ENCODE data around the gene TMEM198.

The TMEM198 gene

DNA sequence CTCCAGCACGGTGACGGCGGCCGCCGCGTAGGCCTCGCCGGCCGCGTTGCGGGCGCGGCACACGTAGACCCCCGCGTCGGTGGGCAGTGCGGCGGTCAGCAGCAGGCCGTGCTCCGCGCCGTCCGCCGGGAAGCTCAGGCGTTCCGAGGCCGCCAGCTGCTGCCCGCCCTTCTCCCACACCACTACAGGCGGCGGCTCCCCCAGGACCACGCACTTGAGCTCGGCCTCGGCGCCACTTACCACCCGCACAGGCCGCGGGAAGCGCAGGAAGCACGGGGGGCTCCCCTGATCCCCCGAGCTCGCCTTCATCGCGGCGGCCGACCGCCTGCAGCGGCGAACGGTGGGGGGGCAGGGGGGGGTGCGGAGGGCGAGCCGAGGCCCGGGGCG is 27.1 kb downstream of the TMEM198 start:
- peaks cover 31% of the 10 kb centered on the region for H3K27me3 ChIP-seq (replicated peaks; ENCODE audit: control insufficient read depth, insufficient read depth, low read length, poor library complexity, severe bottlenecking)
- no peak overlapping the region for H3K27ac ChIP-seq (ENCODE audit: insufficient read depth, low read length, poor library complexity, severe bottlenecking)
- no peak for DNase-seq
- H3K36me3 ChIP-seq (ENCODE audit: control insufficient read depth, insufficient read depth, low read length), result no peaks in the 10 kb centered on the region
- H3K9me3 ChIP-seq (ENCODE audit: control insufficient read depth, low read length), result no peaks in the 10 kb centered on the region
- peak overlapping the region; percentile 39 for H3K4me3 ChIP-seq (ENCODE audit: insufficient read depth, low read depth, low read length, poor library complexity, severe bottlenecking)
- H3K4me1 ChIP-seq (ENCODE audit: control insufficient read depth, insufficient read depth, low read length, poor library complexity, severe bottlenecking), result no peaks in the 10 kb centered on the region

DNA sequence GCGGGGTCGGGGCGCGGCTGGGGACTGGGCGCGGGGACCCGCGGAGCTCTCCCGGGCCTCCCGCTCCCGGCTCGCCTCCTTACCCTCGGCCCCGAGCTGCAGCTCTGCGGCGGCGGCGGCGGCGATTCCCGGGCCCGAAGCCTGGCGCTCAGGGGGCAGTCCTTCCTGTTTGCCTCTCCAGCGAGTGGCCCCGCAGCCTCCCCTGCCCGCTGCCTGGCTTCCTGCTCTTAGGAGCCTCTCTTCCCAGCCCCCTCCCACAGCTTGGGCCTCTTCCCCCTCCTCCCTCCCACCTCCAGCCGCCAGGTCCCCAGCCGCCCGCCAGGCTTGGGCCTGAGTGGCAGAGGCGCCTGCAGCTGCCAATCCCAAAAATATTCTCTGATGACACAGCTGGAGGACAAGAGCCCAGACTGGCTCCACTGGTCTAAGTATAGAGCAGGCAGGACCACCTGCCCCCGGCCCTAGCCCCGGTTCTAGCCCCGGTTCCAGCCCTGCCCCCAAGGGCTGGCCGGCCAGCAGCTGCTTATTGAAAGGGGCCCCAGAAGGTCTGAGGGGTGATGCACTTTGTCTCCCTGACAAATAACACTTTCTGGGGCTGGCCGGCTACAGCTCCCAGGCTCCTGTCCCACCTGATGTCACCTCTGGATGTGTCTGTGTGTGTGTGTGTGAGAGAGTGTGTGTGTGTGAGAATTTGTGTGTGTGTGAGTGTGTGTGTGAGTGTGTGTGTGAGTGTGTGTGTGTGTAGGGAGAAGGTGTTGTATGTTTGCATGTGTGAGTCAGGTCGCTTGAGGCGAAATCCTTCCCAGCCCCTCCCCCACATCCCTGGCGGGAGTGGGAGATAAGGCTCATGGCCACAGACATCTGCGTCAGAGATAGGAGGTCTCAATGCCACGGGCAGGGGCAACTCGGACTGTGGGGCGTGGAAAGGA is 27.7 kb downstream of the TMEM198 start, which contains the start of gene OBSL1:
Gene OBSL1 (minus strand): TSS at position 229 of the 926 bp plus-strand sequence. CDS start 307 bp downstream, outside the sequence.
- no peaks in the 10 kb centered on the region for H3K4me1 ChIP-seq (ENCODE audit: control insufficient read depth, insufficient read depth, low read length, poor library complexity, severe bottlenecking)
- H3K4me3 ChIP-seq (ENCODE audit: insufficient read depth, low read depth, low read length, poor library complexity, severe bottlenecking), result peak within 1 kb of the TSS; percentile 39
- no peaks in the 10 kb centered on the region for H3K36me3 ChIP-seq (ENCODE audit: control insufficient read depth, insufficient read depth, low read length)
- peaks cover 31% of the 10 kb centered on the region for H3K27me3 ChIP-seq (replicated peaks; ENCODE audit: control insufficient read depth, insufficient read depth, low read length, poor library complexity, severe bottlenecking)
- H3K9me3 ChIP-seq (ENCODE audit: control insufficient read depth, low read length), result no peaks in the 10 kb centered on the region
- no peak within 1 kb of the TSS for H3K27ac ChIP-seq (ENCODE audit: insufficient read depth, low read length, poor library complexity, severe bottlenecking)
- no peak for DNase-seq

DNA sequence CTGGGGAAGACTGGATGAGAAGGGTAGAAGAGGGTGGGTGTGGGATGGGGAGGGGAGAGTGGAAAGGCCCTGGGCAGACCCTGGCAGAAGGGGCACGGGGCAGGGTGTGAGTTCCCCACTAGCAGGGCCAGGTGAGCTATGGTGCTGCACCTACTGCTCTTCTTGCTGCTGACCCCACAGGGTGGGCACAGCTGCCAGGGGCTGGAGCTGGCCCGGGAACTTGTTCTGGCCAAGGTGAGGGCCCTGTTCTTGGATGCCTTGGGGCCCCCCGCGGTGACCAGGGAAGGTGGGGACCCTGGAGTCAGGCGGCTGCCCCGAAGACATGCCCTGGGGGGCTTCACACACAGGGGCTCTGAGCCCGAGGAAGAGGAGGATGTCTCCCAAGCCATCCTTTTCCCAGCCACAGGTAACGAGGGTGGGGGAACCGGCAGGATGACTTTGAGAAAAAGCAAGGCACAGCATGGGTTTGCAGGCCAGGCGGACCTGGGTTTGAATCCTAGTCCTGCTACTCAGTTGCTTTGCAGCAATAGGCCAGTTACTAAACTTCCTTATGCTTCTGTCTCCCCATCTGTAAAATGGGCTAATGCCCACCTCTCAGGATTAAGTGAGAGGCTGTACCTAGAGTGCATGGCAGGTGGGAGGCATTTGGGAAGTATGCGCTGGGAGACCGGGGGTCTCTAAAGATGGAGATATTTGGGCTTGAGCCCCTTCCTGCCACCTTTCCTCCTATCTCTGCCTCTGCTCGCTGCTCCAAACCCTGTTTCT is 28.6 kb downstream of the TMEM198 start, which contains the start of gene INHA:
Gene INHA (plus strand): TSS at position 74 of the 765 bp plus-strand sequence. CDS start 65 bp downstream, at position 139.
- peaks cover 31% of the 10 kb centered on the region for H3K27me3 ChIP-seq (replicated peaks; ENCODE audit: control insufficient read depth, insufficient read depth, low read length, poor library complexity, severe bottlenecking)
- H3K4me1 ChIP-seq (ENCODE audit: control insufficient read depth, insufficient read depth, low read length, poor library complexity, severe bottlenecking), result no peaks in the 10 kb centered on the region
- no peaks in the 10 kb centered on the region for H3K9me3 ChIP-seq (ENCODE audit: control insufficient read depth, low read length)
- H3K27ac ChIP-seq (ENCODE audit: insufficient read depth, low read length, poor library complexity, severe bottlenecking), result no peak within 1 kb of the TSS
- H3K4me3 ChIP-seq (ENCODE audit: insufficient read depth, low read depth, low read length, poor library complexity, severe bottlenecking), result peak within 1 kb of the TSS; percentile 39
- H3K36me3 ChIP-seq (ENCODE audit: control insufficient read depth, insufficient read depth, low read length), result no peaks in the 10 kb centered on the region
- no peak for DNase-seq

DNA sequence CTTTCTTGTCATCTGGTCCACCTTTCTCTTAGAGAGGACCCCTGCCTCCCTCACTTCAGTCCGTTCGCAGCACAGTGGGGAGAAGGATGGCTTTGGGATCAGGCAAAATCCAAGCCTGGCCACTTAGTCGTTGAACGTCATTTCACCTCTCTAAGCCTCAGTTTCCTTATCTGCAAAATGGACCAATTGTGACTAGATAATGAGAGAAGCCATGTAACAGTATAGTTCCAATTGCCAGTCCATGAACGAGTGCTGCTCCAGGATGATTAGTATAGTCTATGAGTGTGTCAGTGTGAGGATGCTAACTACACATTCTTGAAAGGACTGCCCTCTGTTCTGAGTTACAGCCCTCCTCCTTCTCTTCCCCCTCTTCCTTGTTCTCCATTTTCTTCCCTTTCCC is 29.3 kb downstream of the TMEM198 start:
- Histone ChIP-seq H3K9me3 (ENCODE audit: control insufficient read depth, low read length) (no peaks in the 10 kb centered on the region), H3K27ac (ENCODE audit: insufficient read depth, low read length, poor library complexity, severe bottlenecking) (no peak overlapping the region), H3K27me3 (replicated peaks; ENCODE audit: control insufficient read depth, insufficient read depth, low read length, poor library complexity, severe bottlenecking) (peaks cover 31% of the 10 kb centered on the region), H3K4me1 (ENCODE audit: control insufficient read depth, insufficient read depth, low read length, poor library complexity, severe bottlenecking) (no peaks in the 10 kb centered on the region), H3K36me3 (ENCODE audit: control insufficient read depth, insufficient read depth, low read length) (no peaks in the 10 kb centered on the region), H3K4me3 (ENCODE audit: insufficient read depth, low read depth, low read length, poor library complexity, severe bottlenecking) (no peak overlapping the region)
- no peak for DNase-seq

DNA sequence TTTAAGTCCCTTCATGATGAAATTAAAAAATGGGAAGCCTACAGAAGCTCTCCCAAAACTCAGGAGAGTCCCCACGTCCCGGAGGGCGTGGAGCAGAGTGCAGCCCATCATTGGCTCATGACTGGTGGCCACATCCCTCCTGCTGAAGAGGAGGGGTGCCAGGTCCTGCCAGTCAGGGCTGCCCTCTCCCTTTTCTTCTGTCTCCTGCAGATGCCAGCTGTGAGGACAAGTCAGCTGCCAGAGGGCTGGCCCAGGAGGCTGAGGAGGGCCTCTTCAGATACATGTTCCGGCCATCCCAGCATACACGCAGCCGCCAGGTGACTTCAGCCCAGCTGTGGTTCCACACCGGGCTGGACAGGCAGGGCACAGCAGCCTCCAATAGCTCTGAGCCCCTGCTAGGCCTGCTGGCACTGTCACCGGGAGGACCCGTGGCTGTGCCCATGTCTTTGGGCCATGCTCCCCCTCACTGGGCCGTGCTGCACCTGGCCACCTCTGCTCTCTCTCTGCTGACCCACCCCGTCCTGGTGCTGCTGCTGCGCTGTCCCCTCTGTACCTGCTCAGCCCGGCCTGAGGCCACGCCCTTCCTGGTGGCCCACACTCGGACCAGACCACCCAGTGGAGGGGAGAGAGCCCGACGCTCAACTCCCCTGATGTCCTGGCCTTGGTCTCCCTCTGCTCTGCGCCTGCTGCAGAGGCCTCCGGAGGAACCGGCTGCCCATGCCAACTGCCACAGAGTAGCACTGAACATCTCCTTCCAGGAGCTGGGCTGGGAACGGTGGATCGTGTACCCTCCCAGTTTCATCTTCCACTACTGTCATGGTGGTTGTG is 30.9 kb downstream of the TMEM198 start:
- H3K4me1 ChIP-seq (ENCODE audit: control insufficient read depth, insufficient read depth, low read length, poor library complexity, severe bottlenecking), result no peaks in the 10 kb centered on the region
- peaks cover 27% of the 10 kb centered on the region for H3K27me3 ChIP-seq (replicated peaks; ENCODE audit: control insufficient read depth, insufficient read depth, low read length, poor library complexity, severe bottlenecking)
- H3K27ac ChIP-seq (ENCODE audit: insufficient read depth, low read length, poor library complexity, severe bottlenecking), result no peak overlapping the region

DNA sequence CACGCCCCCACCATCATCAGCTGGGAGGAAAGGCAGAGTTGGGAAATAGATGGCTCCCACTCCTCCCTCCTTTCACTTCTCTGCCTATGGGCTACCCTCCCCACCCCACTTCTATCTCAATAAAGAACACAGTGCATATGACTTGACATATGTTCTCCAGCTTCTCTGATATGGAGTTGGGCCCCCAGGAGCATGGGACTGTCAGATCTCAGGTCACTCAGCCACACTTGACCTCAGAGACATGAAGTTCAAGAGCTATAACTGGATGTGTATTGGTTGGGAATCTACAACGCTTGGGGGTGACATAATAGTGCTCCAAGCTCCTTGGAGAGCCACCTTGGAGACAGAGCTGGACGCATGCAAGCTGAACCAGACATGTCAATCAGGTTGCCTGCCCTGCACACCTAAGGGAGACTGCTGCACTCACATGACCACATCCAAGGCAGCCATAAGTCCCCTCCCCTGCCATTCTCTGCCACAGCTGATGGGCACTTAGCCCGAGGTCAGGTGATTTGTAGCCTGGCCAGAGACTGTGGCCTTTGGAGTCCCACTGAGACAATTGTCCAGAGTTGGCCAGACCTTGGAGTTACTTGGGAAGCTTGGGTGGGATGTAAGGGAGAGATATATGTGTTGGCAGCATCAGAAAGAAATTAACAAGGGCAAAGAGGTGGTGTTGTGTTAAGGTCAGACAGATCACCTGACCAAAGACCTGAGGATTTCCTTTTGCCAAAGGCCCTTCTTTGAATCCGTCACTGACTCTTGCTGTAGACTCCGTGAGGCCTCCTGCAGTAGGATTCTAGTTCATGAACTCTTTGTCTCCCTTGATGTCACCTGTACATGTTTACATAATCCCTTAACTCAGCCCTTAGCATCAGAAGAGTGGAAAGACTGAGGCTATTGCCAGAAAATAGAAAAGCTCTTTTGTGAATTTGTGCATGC is 32.0 kb downstream of the TMEM198 start:
- no peak for DNase-seq
- Histone ChIP-seq H3K4me1 (ENCODE audit: control insufficient read depth, insufficient read depth, low read length, poor library complexity, severe bottlenecking) (no peaks in the 10 kb centered on the region), H3K27ac (ENCODE audit: insufficient read depth, low read length, poor library complexity, severe bottlenecking) (no peak overlapping the region), H3K9me3 (ENCODE audit: control insufficient read depth, low read length) (no peaks in the 10 kb centered on the region), H3K4me3 (ENCODE audit: insufficient read depth, low read depth, low read length, poor library complexity, severe bottlenecking) (no peak overlapping the region), H3K36me3 (ENCODE audit: control insufficient read depth, insufficient read depth, low read length) (no peaks in the 10 kb centered on the region), H3K27me3 (replicated peaks; ENCODE audit: control insufficient read depth, insufficient read depth, low read length, poor library complexity, severe bottlenecking) (peaks cover 15% of the 10 kb centered on the region)

More for the DNA sequence above, 30.9 kb downstream of the TMEM198 start:
- Histone ChIP-seq H3K4me3 (ENCODE audit: insufficient read depth, low read depth, low read length, poor library complexity, severe bottlenecking) (no peak overlapping the region), H3K9me3 (ENCODE audit: control insufficient read depth, low read length) (no peaks in the 10 kb centered on the region), H3K36me3 (ENCODE audit: control insufficient read depth, insufficient read depth, low read length) (no peaks in the 10 kb centered on the region)
- DNase-seq, result no peak

DNA sequence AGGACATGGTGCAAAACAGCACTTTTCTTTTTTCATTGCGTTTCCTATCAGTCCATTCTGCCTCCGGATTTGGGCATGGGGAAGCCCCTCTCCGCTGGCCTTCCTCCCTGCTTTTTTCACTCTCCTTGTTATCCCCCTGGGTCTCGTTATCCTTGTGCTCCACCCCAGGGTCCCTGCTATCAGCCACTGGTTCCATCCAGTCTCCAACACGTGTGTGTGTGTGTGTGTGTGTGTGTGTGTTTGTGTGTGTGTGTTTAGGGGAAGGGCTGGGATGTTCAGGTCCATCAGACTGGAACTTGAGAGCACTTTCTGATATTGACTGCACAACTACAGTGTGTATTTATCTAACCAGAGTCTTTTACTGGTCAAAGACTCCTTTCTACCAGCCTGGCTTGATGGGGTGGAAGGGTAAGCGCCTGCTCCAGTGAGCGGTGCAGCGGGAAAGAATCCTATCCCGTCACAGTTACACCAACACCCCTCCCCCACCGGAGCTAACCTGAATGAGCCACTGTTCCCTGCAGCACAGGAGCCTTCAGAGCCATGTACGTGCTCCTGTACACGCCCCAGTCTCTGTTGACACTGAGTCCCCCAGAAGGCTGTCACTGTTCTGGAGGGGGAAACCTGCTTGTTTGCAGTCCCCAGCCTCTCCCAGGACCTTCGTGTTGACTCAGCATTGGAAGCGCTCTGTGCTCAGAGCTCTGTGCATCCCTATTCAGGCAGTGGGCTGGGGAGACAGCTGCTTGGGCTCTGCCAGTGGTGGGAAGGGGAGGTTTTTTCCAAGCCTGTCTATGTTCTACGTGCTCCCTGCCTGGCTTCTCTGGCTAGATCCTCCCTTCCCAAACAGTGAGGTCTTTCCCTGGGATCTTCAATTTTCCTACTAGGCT is 32.9 kb downstream of the TMEM198 start:
- no peak overlapping the region for H3K27ac ChIP-seq (ENCODE audit: insufficient read depth, low read length, poor library complexity, severe bottlenecking)
- H3K9me3 ChIP-seq (ENCODE audit: control insufficient read depth, low read length), result no peaks in the 10 kb centered on the region
- H3K36me3 ChIP-seq (ENCODE audit: control insufficient read depth, insufficient read depth, low read length), result no peaks in the 10 kb centered on the region
- H3K27me3 ChIP-seq (replicated peaks; ENCODE audit: control insufficient read depth, insufficient read depth, low read length, poor library complexity, severe bottlenecking), result peaks cover 8% of the 10 kb centered on the region
- H3K4me1 ChIP-seq (ENCODE audit: control insufficient read depth, insufficient read depth, low read length, poor library complexity, severe bottlenecking), result no peaks in the 10 kb centered on the region
- DNase-seq, result no peak
- H3K4me3 ChIP-seq (ENCODE audit: insufficient read depth, low read depth, low read length, poor library complexity, severe bottlenecking), result no peak overlapping the region

DNA sequence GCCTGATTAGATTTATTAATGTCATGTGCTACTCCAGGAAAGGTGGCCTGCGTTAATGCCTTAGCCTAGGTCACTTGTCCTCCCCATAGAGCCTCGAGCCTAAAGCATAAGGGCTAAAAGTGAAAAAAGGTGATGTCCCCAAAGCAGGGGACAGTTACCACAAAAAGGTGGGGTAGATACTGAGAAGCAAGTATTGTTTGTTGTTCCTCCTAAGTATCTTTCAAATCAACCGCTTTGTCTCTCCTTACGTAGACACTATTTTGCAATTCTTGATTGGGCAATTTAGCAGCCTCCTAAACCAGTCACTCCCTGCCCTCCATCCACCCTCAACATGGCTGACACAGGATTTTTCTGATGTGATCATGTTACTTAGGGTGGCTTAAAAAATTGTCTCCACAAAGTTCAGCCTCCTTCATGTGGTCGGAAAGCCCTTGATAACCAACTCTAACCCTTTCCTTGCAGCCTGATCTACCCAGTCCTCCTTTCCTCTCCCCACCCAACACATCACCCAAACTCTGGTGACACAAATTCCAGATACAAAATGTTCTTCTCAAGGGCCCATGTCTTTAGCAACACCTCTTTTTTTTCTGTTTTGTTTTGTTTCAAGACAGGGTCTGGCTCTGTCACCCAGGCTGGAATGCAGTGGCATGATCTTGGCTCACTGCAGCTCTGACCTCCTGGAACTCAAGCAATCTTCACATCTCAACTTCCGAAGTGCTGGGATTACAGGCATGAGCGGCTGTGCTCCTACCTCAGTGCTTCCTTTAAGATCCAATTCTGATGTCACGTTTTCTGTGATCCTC is 35.2 kb downstream of the TMEM198 start:
- H3K9me3 ChIP-seq (ENCODE audit: control insufficient read depth, low read length), result no peaks in the 10 kb centered on the region
- no peak overlapping the region for H3K4me3 ChIP-seq (ENCODE audit: insufficient read depth, low read depth, low read length, poor library complexity, severe bottlenecking)
- no peaks in the 10 kb centered on the region for H3K27me3 ChIP-seq (replicated peaks; ENCODE audit: control insufficient read depth, insufficient read depth, low read length, poor library complexity, severe bottlenecking)
- no peak for DNase-seq
- no peaks in the 10 kb centered on the region for H3K36me3 ChIP-seq (ENCODE audit: control insufficient read depth, insufficient read depth, low read length)
- H3K27ac ChIP-seq (ENCODE audit: insufficient read depth, low read length, poor library complexity, severe bottlenecking), result no peak overlapping the region
- H3K4me1 ChIP-seq (ENCODE audit: control insufficient read depth, insufficient read depth, low read length, poor library complexity, severe bottlenecking), result no peaks in the 10 kb centered on the region

Data from effector memory CD4-positive, alpha-beta T cell (primary cell).